Trophoblast cell (in vitro differentiated cells and primary cell): ENCODE measurements around the gene TTLL4.
A peak's percentile ranks its signal among the peaks of the same experiment; 100 is the strongest.
"Not testable (repeated sequence)": the region's sequence is repeated elsewhere in the genome, so short reads cannot be mapped to it uniquely, and the experiment has no call there.

ENCODE experiments used
- DNase-seq, 2 donors: peaks; one replicate each; pipeline ENCODE4 v3.0.0-alpha.2; 2016
- H2AFZ ChIP-seq: 2 replicates; pipeline ENCODE4 v1.6.1; 2013; ENCODE audit warnings: low read length, moderate library complexity, mild to moderate bottlenecking; ENCODE audit not compliant: insufficient read depth, poor library complexity
- H2AK5ac ChIP-seq: 2 replicates; pipeline ENCODE4 v1.6.1; 2013; ENCODE audit warnings: mild to moderate bottlenecking, low read length
- H2BK120ac ChIP-seq: 2 replicates; pipeline ENCODE4 v1.6.1; 2013; ENCODE audit warnings: low read length, mild to moderate bottlenecking, moderate library complexity; ENCODE audit not compliant: insufficient read depth, poor library complexity
- H2BK12ac ChIP-seq: 2 replicates; pipeline ENCODE4 v1.6.1; 2013; ENCODE audit warnings: mild to moderate bottlenecking, low read length, moderate library complexity
- H2BK5ac ChIP-seq: 2 replicates; pipeline ENCODE4 v1.6.1; 2013; ENCODE audit warnings: low read length, low read depth, moderate library complexity, mild to moderate bottlenecking; ENCODE audit not compliant: poor library complexity
- H3K14ac ChIP-seq: 2 replicates; pipeline ENCODE4 v1.6.1; 2013; ENCODE audit warnings: mild to moderate bottlenecking, low read length
- H3K18ac ChIP-seq: 2 replicates; pipeline ENCODE4 v1.6.1; 2013; ENCODE audit warnings: mild to moderate bottlenecking, low read length
- H3K23ac ChIP-seq: 2 replicates; pipeline ENCODE4 v1.6.1; 2013; ENCODE audit warnings: low read length
- H3K27ac ChIP-seq: 2 replicates; pipeline ENCODE4 v1.5.1; 2013; ENCODE audit warnings: low read depth, mild to moderate bottlenecking, inconsistent platforms, low read length, moderate library complexity
- H3K27me3 ChIP-seq: 2 replicates; pipeline ENCODE4 v1.6.1; 2013; ENCODE audit warnings: inconsistent platforms, mild to moderate bottlenecking, low read length, moderate library complexity; ENCODE audit not compliant: insufficient read depth
- H3K36me3 ChIP-seq, 2 experiments: 1 replicate in 1 of 2; 2 replicates in 1 of 2; pipeline ENCODE4 v1.6.1; 2013; ENCODE audit warnings: low read length in 2 of 2, mild to moderate bottlenecking in 2 of 2, moderate library complexity in 1 of 2; ENCODE audit not compliant: insufficient read depth in 2 of 2, control insufficient read depth in 1 of 2
- H3K4ac ChIP-seq: 2 replicates; pipeline ENCODE4 v1.6.1; 2013; ENCODE audit warnings: low read depth, mild to moderate bottlenecking, low read length, moderate library complexity
- H3K4me1 ChIP-seq, 2 experiments: 1 replicate in 1 of 2; 2 replicates in 1 of 2; pipeline ENCODE4 v1.6.1; 2013; ENCODE audit warnings: low read length in 2 of 2, mild to moderate bottlenecking in 2 of 2, moderate library complexity in 1 of 2; ENCODE audit not compliant: insufficient read depth in 2 of 2, control insufficient read depth in 1 of 2
- H3K4me2 ChIP-seq: 2 replicates; pipeline ENCODE4 v1.6.1; 2013; ENCODE audit warnings: inconsistent platforms, mild to moderate bottlenecking, low read length, moderate library complexity
- H3K4me3 ChIP-seq: 2 replicates; pipeline ENCODE4 v1.5.1; 2013; ENCODE audit warnings: mild to moderate bottlenecking, low read depth, low read length, inconsistent platforms
- H3K79me1 ChIP-seq: one replicate; pipeline ENCODE4 v1.6.1; 2013; ENCODE audit warnings: low read length
- H3K79me2 ChIP-seq: 2 replicates; pipeline ENCODE4 v1.6.1; 2013; ENCODE audit warnings: low read length, mild to moderate bottlenecking; ENCODE audit not compliant: control insufficient read depth, insufficient read depth, poor library complexity
- H3K9ac ChIP-seq: 2 replicates; pipeline ENCODE4 v1.6.1; 2013; ENCODE audit warnings: mild to moderate bottlenecking, low read length
- H3K9me3 ChIP-seq: 2 replicates; pipeline ENCODE4 v1.6.1; 2013; ENCODE audit warnings: low read depth, mild to moderate bottlenecking, control low read depth, inconsistent platforms, low read length; ENCODE audit not compliant: insufficient read depth
- H4K12ac ChIP-seq: 2 replicates; pipeline ENCODE4 v1.6.1; 2013; ENCODE audit warnings: low read depth, mild to moderate bottlenecking, low read length, moderate library complexity
- H4K8ac ChIP-seq: 2 replicates; pipeline ENCODE4 v1.6.1; 2013; ENCODE audit warnings: low read depth, mild to moderate bottlenecking, low read length, moderate library complexity
- H4K91ac ChIP-seq: one replicate; pipeline ENCODE4 v1.6.1; 2013; ENCODE audit warnings: low read depth, mild to moderate bottlenecking, low read length, moderate library complexity
- WGBS: extraction: QIAGEN DNeasy Blood & Tissue Kit; methylation state at CpG from one replicate; pipeline ENCODE4 v1.1.7; 2013; ENCODE audit warnings: missing lambda C conversion rate; ENCODE audit not compliant: insufficient read length, insufficient coverage; ENCODE audit errors: extremely low coverage; 5-methylcytosine and 5-hydroxymethylcytosine counted together

Gene TTLL4

DNA sequence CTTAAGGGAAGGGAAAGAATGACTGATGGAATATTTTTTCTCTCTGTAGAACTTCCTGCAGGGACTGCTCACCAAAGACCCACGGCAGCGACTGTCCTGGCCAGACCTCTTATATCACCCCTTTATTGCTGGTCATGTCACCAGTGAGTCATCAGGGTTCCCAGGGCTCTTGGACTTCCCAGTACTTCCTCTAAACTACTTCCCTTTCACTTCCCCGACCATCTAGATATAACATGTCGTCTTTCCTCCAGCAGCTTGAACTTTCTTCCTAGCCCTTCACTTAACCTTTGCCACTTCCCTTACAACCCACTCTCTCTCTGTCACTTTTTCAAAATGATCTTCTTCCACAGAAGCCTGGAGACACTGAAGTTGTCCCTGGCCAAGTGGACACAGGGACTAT is 31.5 kb upstream of the TTLL4 start:
- no peak overlapping the region for H3K14ac ChIP-seq
- no peak overlapping the region for H2AK5ac ChIP-seq
- H3K23ac ChIP-seq = no peak overlapping the region
- H2BK5ac ChIP-seq = no peak overlapping the region
- no peaks in the 10 kb centered on the region for H3K4me1 ChIP-seq
- no peak overlapping the region for H3K18ac ChIP-seq
- H3K27me3 ChIP-seq = no peaks in the 10 kb centered on the region
- H2BK12ac ChIP-seq = no peak overlapping the region
- no peak overlapping the region for H2AFZ ChIP-seq
- no peak overlapping the region for H3K9ac ChIP-seq
- no peak overlapping the region for H3K4ac ChIP-seq
- H3K36me3 ChIP-seq = peaks cover 9 to 15% of the 10 kb centered on the region in 2 experiments
- no peak overlapping the region for H4K8ac ChIP-seq
- H4K91ac ChIP-seq = no peak overlapping the region
- H3K4me2 ChIP-seq = no peak overlapping the region
- H3K9me3 ChIP-seq = no peaks in the 10 kb centered on the region
- H3K79me1 ChIP-seq = no peaks in the 10 kb centered on the region
- no peak overlapping the region for H4K12ac ChIP-seq
- H3K27ac ChIP-seq = no peak overlapping the region
- no peaks in the 10 kb centered on the region for H3K79me2 ChIP-seq
- H3K4me3 ChIP-seq = no peak overlapping the region
- WGBS = no CpG with 5 or more reads among the region's 4 CpGs
- H2BK120ac ChIP-seq = no peak overlapping the region
- peak in 1 of 2 donors; percentile 23 for DNase-seq

DNA sequence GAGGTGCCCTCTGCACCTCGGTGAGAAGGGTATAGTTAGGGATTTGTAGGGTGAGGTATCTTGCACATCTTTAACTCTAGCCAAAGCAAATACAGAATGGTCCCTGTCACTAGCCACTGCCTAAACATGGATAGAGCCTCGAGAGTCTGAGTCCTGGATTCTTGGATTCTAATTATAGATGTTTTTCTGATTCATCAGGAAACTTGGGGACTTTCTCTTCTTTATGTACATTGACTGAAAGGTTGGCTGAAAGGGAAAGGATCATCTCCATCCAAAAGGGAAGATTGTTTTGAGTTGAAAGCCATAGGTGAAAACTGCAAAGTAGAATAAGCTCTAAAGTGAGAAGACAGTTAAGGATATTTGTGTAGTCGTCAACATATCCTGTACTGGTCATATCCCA is 30.6 kb upstream of the TTLL4 start:
- Histone ChIP-seq H3K36me3 (peaks cover 9 to 15% of the 10 kb centered on the region in 2 experiments), H2BK120ac (no peak overlapping the region), H3K79me2 (no peaks in the 10 kb centered on the region), H3K23ac (no peak overlapping the region), H3K4ac (no peak overlapping the region), H3K27ac (no peak overlapping the region), H3K79me1 (no peaks in the 10 kb centered on the region), H4K8ac (no peak overlapping the region), H3K18ac (no peak overlapping the region), H3K9me3 (no peaks in the 10 kb centered on the region), H3K4me3 (no peak overlapping the region), H3K4me1 (no peaks in the 10 kb centered on the region), H4K91ac (no peak overlapping the region), H2BK12ac (no peak overlapping the region), H4K12ac (no peak overlapping the region), H2AFZ (no peak overlapping the region), H2AK5ac (no peak overlapping the region), H3K27me3 (no peaks in the 10 kb centered on the region), H3K4me2 (no peak overlapping the region), H3K14ac (no peak overlapping the region), H2BK5ac (no peak overlapping the region), H3K9ac (no peak overlapping the region)
- no peak for DNase-seq
- WGBS = no CpG with 5 or more reads among the region's 3 CpGs

DNA sequence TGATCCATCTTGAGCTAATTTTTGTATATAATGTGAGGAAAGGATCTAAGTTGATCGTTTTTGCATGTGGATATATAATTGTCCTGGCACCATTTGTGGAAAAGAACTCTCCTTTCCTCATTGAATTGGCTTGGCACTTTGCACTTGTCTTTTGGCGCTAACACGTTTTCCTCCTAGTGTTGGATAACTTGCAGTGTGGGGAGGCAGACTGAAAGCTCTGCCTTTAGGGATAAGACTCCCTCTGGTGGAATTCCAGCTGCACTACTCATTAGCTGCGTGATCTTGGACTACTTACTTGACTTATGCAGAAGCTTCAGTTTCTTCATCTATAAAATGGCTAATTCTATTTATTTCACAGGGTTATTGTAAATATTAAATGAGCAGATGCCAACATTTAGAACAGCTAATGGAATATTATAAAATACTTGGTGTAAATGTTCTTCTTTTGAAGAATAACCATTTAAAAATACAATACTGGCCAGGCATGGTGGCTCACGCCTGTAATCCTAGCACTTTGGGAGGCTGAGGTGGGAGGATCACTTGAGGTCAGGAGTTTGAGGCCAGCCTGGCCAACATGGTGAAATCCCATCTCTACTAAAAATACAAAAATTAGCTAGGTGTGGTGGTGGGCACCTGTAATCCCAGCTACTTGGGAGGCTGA is 23.1 kb upstream of the TTLL4 start:
- H3K27ac ChIP-seq = not testable (repeated sequence)
- no CpG with 5 or more reads among the region's 5 CpGs for WGBS

DNA sequence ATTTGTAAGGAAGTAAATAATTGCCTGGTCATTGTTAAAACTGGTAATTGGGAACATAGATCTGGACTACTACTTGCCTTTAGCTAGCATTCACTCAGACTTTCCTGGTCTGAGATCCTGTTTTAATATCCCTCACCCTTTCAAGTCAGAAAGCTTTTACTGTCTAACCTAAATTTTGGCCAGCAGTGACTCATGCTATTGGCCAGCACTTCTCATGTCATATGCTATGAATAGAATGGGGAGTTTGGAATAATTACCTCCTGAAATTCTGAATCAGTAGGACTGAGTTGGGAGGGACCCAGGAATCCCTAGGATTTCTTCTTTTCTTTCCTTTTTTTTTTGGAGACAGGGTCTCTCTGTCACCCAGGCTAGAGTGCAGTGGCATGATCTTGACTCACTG is 19.4 kb upstream of the TTLL4 start:
- Histone ChIP-seq H3K36me3 (peaks cover 6 to 15% of the 10 kb centered on the region in 2 experiments), H2AFZ (no peak overlapping the region), H3K14ac (no peak overlapping the region), H4K91ac (no peak overlapping the region), H3K9ac (no peak overlapping the region), H2BK5ac (no peak overlapping the region), H3K4me3 (no peak overlapping the region), H3K79me1 (peaks cover 11% of the 10 kb centered on the region), H3K9me3 (no peaks in the 10 kb centered on the region), H3K4me2 (no peak overlapping the region), H3K79me2 (no peaks in the 10 kb centered on the region), H4K12ac (no peak overlapping the region), H3K4ac (no peak overlapping the region), H3K4me1 (peaks cover 20 to 22% of the 10 kb centered on the region in 2 experiments), H3K27ac (no peak overlapping the region), H2BK120ac (no peak overlapping the region), H3K18ac (no peak overlapping the region), H3K23ac (no peak overlapping the region), H3K27me3 (no peaks in the 10 kb centered on the region), H4K8ac (no peak overlapping the region), H2AK5ac (no peak overlapping the region), H2BK12ac (no peak overlapping the region)
- DNase-seq = no peak

More for the DNA sequence above, 23.1 kb upstream of the TTLL4 start:
- not testable (repeated sequence) for H4K91ac ChIP-seq, H2BK120ac ChIP-seq, H2AFZ ChIP-seq, H2BK5ac ChIP-seq, H2AK5ac ChIP-seq, H2BK12ac ChIP-seq, H4K8ac ChIP-seq, H3K4ac ChIP-seq, H3K14ac ChIP-seq, H3K18ac ChIP-seq, H3K9ac ChIP-seq, H3K4me2 ChIP-seq, H3K4me1 ChIP-seq, H3K23ac ChIP-seq, H3K9me3 ChIP-seq, H4K12ac ChIP-seq, H3K79me1 ChIP-seq, H3K79me2 ChIP-seq, H3K27me3 ChIP-seq, H3K4me3 ChIP-seq
- H3K36me3 ChIP-seq = peaks cover 7 to 11% of the 10 kb centered on the region in 2 experiments
- peak; percentile 62 to 86 for DNase-seq
